Measurements from ENCODE around the gene EHBP1L1. TPM values are rescaled to one million over a fixed set of nuclear protein-coding genes. Genes with fewer than 3 reads are reported as not detected.

Gene EHBP1L1
- total and polyA plus RNA-seq, 2 donors (not counting 1 experiment from before 2014, with no cell fraction given): 12.8 to 53.5 TPM

- no peaks in the 10 kb centered on the region for H3K9me3 ChIP-seq (ENCODE audit: control insufficient read depth, insufficient read depth, low read depth, low read length)
- H3K36me3 ChIP-seq (ENCODE audit: control insufficient read depth, insufficient read depth, low read length): peaks cover 7% of the 10 kb centered on the region
- peaks cover 28% of the 10 kb centered on the region for H3K4me1 ChIP-seq (ENCODE audit: control insufficient read depth, extremely low read depth, insufficient read depth, low read length)
- H3K27me3 ChIP-seq (ENCODE audit: control insufficient read depth, insufficient read depth, low read length): no peaks in the 10 kb centered on the region
- H3K9ac ChIP-seq (ENCODE audit: insufficient read depth, low read length): no peak overlapping the region
- no peak for TF ChIP-seq CTCF (conservative IDR thresholded peaks at IDR 0.05 in 1 of 2, IDR thresholded peaks at IDR 0.05 in 1 of 2; ENCODE audit: low read depth in 1 of 2, low read length in 2 of 2)
- no peak for TF ChIP-seq EZH2 (IDR thresholded peaks at IDR 0.05; ENCODE audit: low read length, missing control alignments)
- no peak overlapping the region for H3K27ac ChIP-seq (ENCODE audit: insufficient read depth, low read length)
- no peaks in the 10 kb centered on the region for H4K20me1 ChIP-seq (ENCODE audit: control insufficient read depth, extremely low read depth, insufficient read depth, low read length)
- DNase-seq (ENCODE audit: low read depth in 2 of 2): no peak
- H3K4me3 ChIP-seq (replicated peaks in 1 of 4; ENCODE audit: control extremely low read depth in 1 of 4, insufficient read depth in 1 of 4, low read depth in 3 of 4, low read length in 4 of 4): no peak overlapping the region
- H3K79me2 ChIP-seq (ENCODE audit: control insufficient read depth, insufficient read depth, low read length): peaks cover 15% of the 10 kb centered on the region
- no peak overlapping the region for H2AFZ ChIP-seq (ENCODE audit: low read length)
- no peak overlapping the region for H3K4me2 ChIP-seq (ENCODE audit: extremely low read depth, insufficient read depth, low read length)
Observed at GRCh38 chr11:65554057-65554818, 21.6 kb upstream of the EHBP1L1 start.

- Histone ChIP-seq H3K4me2 (ENCODE audit: extremely low read depth, insufficient read depth, low read length) (peak overlapping the region; percentile 37), H3K4me3 (replicated peaks in 1 of 4; ENCODE audit: control extremely low read depth in 1 of 4, insufficient read depth in 1 of 4, low read depth in 3 of 4, low read length in 4 of 4) (no peak overlapping the region), H3K79me2 (ENCODE audit: control insufficient read depth, insufficient read depth, low read length) (peaks cover 15% of the 10 kb centered on the region), H3K9ac (ENCODE audit: insufficient read depth, low read length) (no peak overlapping the region), H4K20me1 (ENCODE audit: control insufficient read depth, extremely low read depth, insufficient read depth, low read length) (no peaks in the 10 kb centered on the region), H3K4me1 (ENCODE audit: control insufficient read depth, extremely low read depth, insufficient read depth, low read length) (peaks cover 33% of the 10 kb centered on the region), H3K9me3 (ENCODE audit: control insufficient read depth, insufficient read depth, low read depth, low read length) (no peaks in the 10 kb centered on the region), H2AFZ (ENCODE audit: low read length) (no peak overlapping the region), H3K27me3 (ENCODE audit: control insufficient read depth, insufficient read depth, low read length) (no peaks in the 10 kb centered on the region), H3K27ac (ENCODE audit: insufficient read depth, low read length) (peak overlapping the region; percentile 68), H3K36me3 (ENCODE audit: control insufficient read depth, insufficient read depth, low read length) (peaks cover 7% of the 10 kb centered on the region)
- no peak for TF ChIP-seq CTCF (conservative IDR thresholded peaks at IDR 0.05 in 1 of 2, IDR thresholded peaks at IDR 0.05 in 1 of 2; ENCODE audit: low read depth in 1 of 2, low read length in 2 of 2)
- TF ChIP-seq EZH2 (IDR thresholded peaks at IDR 0.05; ENCODE audit: low read length, missing control alignments): no peak
- no peak for DNase-seq (ENCODE audit: low read depth in 2 of 2)
Observed at GRCh38 chr11:65554842-65555430, 20.9 kb upstream of the EHBP1L1 start.

- H4K20me1 ChIP-seq (ENCODE audit: control insufficient read depth, extremely low read depth, insufficient read depth, low read length): no peaks in the 10 kb centered on the region
- peaks cover 7% of the 10 kb centered on the region for H3K36me3 ChIP-seq (ENCODE audit: control insufficient read depth, insufficient read depth, low read length)
- peak overlapping the region in 3 of 4 experiments; percentile 7 to 32 (median 13) for H3K4me3 ChIP-seq (replicated peaks in 1 of 4; ENCODE audit: control extremely low read depth in 1 of 4, insufficient read depth in 1 of 4, low read depth in 3 of 4, low read length in 4 of 4)
- H2AFZ ChIP-seq (ENCODE audit: low read length): no peak overlapping the region
- H3K79me2 ChIP-seq (ENCODE audit: control insufficient read depth, insufficient read depth, low read length): peaks cover 15% of the 10 kb centered on the region
- peak overlapping the region; percentile 62 for H3K4me2 ChIP-seq (ENCODE audit: extremely low read depth, insufficient read depth, low read length)
- peaks cover 40% of the 10 kb centered on the region for H3K4me1 ChIP-seq (ENCODE audit: control insufficient read depth, extremely low read depth, insufficient read depth, low read length)
- H3K27ac ChIP-seq (ENCODE audit: insufficient read depth, low read length): peak overlapping the region; percentile 68
- H3K27me3 ChIP-seq (ENCODE audit: control insufficient read depth, insufficient read depth, low read length): no peaks in the 10 kb centered on the region
- peak; percentile 82 to 90 for DNase-seq (ENCODE audit: low read depth in 2 of 2)
- no peaks in the 10 kb centered on the region for H3K9me3 ChIP-seq (ENCODE audit: control insufficient read depth, insufficient read depth, low read depth, low read length)
- H3K9ac ChIP-seq (ENCODE audit: insufficient read depth, low read length): peak overlapping the region; percentile 4
- TF ChIP-seq EZH2 (IDR thresholded peaks at IDR 0.05; ENCODE audit: low read length, missing control alignments): no peak
- TF ChIP-seq CTCF (conservative IDR thresholded peaks at IDR 0.05 in 1 of 2, IDR thresholded peaks at IDR 0.05 in 1 of 2; ENCODE audit: low read depth in 1 of 2, low read length in 2 of 2): no peak
Observed at GRCh38 chr11:65555693-65556231, 20.1 kb upstream of the EHBP1L1 start.

All from fibroblast of lung (primary cell).